NCI-H1694 (cell line): ENCODE data around the gene SPAG17.

ENCODE experiments used
- DNase-seq: peaks from one replicate; lab custom pipeline; 2025; lab: John Stamatoyannopoulos, UW

The SPAG17 gene

DNA sequence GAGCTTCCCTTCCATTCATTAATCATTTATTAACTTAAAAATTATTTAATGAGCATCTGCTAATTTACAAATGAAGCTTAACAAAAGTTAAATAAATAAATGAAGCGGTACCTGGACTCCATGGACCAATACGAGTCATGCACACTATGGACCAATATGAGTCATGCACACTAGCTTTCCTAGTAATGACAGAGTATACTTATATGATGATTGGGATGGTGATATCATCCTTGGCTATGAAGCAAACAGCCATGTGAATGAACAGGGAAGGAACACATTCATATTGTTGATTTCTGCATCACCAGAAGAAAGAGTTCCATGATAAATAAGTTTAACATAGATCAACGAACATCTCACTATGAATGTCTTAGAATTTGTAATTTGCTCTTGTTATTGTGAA lies 109.9 kb downstream of the SPAG17 start:
- DNase-seq, result no peak

DNA sequence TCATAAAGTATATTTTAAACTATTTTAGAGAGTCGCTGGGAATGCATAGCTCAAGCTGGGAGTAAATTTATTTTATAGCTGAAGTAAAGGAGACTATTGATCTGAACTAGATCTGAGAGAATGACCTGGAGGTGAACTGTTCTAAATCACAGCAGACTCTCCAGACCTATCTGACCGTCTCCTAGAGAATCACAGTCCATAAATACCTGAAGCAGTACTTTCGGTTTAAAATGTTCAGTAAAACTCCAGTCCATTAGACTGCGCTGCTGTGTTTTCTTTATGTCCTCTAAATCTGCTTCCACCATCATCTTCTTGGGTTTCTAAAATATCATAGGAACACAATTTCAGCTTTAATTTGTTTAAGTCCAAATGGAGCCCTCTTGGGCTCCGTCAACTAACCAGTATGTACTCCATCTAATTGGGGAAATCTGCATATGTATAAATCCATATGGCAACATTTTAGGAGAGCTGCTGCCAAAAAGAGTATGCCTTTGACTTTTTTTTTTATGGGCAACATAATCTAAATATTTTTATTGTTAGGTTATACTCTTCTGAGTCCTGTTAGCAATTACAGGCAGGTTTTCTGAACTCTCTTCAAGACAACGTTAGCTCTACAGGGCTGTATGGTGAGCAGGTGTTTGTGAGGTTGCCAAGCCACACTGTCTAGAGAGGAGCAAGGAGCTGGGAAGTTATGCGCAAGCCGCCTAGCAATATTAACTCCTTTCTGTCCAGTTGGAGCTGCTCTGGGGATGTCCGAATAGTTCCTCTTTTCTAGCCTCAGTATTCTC lies 111.2 kb downstream of the SPAG17 start:
- no peak for DNase-seq

DNA sequence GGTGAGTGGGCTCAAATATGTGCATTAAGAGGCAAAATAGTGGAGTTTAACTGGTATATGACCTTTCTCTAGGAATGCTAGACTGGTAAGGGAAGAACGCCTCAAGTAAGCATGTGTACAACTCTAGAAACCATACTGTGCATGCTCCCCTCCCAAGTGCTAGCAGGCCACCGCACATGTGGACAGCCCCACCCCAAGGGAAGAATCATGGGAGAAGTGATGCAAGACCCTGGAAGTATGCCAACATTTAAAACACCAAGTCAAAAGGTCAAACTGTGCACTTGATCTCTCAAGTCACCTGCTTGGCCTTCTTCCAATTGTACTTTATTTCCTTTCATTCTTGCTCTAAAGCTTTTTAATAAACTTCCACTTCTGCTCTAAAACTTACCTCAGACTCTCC lies 135.0 kb downstream of the SPAG17 start:
- no peak for DNase-seq

DNA sequence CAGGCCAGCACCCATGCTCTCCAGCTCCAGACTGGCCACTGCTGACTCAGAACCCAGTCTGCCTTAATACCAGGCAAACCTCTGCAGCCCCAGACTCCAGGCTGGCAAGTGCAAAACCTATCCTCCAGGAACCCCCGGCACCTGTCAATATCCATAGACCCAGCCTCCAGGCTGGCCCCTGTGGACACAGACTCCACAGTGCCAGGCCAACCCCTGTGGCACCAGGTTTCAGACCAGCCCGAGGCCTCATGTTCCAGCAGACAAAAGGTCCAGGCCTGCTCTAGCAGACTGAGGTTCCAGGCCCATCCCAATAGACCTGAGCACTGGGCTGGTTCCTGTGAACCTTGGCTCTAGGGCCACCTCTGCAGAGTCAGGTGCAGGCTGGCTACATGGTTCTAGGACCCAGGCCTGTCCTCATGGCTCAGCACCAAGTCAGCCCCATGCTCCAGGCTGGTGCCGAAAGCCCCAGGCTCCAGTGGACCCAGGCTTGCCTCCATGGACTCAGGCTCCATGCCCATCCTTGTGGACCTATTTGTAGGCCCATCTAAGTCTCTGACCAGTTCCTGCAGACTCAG lies 137.3 kb downstream of the SPAG17 start:
- DNase-seq, result no peak

DNA sequence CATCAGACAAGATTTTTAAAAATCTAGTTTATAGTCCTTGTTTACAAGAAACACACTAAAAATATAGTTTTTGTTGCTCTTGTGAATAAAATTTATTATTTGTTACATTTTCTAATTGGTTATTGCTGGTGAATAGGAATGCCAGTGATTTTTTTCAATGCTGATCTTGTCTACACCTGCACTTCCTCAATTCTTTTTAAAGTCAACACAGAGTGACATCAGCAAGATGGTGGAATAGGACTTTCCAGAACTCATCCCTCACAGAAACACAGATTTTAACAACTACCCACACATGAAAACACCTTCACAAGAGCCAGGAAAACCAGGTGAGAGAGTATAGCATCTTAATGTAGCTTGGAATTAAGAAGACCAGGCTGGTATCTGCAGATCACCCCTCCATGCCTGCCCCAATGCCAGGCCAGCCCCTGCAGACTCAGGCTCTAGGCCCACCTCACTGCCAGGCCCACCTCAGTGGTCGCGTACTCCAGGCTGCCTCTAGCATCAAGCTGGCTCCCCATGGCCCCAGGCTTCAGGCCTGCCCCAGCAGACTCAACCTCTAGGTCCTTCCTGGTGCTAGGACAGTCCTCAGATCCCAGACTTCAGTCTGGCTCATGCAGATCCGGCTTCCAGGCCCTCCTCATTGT lies 137.9 kb downstream of the SPAG17 start:
- DNase-seq, result no peak

DNA sequence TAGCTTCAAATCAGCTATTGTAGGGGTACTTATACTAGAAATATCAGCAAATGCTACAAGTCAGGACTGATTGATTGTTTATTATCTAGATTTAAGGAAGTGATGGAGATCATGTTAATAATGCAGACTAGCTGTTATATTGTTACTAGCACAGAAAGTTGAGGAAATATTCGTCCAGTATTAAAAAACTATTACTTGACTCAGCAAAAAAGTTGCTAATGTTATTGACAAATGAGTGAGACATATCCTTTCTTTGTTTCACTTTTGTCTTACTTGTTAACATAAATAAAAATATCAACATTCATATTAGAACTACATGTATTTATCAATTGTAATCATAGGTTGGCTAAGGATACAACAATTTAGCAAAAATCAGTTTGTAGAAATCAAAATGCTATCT lies 141.4 kb downstream of the SPAG17 start:
- DNase-seq, result no peak

DNA sequence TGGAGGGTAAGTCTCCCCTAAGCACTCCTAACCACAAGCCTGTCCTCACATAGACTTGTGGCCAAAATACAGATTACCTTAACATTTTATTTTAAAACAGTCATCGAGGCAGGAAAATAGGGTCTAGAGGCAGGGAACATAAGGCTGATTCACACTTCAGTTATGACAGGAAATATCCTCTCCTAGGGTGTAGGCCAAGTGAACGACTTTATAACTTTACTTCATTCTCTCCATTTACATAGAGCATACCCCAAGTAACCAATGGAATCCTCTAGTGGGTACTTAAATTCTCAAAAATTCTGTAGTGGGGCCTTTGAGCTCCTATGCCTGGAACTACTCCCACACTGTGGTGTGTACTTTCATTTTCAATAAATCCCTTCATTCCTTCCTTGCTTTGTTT lies 142.5 kb downstream of the SPAG17 start:
- no peak for DNase-seq

DNA sequence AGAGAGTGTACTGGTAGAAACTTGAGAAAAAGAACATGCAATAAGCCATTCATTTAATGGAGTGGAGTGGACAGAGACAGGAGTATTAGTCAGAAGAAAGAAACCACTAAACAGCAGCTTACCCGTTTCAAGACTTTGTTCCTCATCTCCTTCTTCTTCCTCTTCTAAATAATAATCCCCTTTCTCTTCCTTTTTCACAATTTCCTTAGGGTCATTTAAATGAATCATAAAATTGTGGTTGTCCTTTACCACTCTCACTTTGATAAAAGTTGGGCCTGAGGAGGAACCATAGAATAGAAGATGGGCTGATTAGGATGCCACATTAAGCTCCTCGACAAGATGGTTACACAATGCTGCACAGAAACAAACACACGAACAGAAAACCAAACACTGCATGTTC lies 145.9 kb downstream of the SPAG17 start:
- no peak for DNase-seq

DNA sequence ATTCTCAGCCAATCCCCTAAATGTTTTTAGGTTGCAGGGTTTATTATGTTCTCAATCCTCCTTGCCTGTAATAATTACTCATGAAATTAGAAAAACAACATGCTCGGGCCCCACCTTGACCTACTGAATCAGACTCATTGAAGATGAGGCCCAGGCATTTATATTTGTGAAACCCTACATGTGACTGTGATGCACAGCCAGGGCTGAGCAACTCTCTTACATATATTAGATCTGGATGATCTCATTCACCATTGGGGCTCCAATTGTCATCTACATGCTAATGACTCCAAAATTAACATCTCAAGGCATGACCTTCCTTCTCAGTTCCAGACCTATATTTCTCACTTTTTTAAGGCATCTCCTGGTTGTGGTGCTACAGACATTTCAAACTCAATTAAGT lies 152.1 kb downstream of the SPAG17 start:
- DNase-seq, result no peak

DNA sequence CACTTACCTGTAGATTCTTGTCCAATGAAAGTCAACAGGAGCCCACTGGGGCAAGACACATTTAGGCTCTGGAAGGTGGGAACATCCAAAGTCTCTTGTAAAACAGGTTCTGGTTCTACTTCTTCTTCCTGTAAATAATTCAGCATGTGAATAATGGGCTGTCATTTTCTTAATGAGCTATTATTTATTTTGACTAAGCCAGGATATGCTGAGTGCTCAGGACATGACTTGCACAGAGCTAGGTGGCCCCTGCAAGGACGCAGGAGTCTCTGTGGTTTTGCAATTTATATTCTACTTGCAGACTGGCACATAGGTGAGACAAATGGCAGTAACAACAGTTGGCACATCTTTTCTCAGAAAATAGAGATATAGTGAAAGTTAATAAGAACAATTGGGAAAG lies 156.8 kb downstream of the SPAG17 start:
- no peak for DNase-seq

DNA sequence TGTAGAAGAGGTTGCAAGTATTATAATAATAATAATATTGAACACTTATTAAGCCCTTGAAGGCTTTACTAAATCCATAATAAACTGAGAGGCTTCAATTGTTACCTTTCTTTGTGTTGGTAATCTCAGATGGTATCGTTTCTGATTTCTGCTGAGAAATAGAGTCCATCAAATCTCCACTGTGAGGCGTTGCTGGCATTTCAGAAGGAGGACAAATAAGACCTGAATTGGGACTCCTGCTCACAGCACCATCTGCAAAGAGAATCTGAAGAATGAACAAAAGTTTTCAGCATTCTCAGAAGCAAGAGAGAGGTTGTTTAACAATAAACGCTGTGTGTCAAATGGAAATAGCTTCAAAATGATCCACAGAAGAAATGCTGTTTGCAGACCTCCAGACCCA lies 161.8 kb downstream of the SPAG17 start:
- no peak for DNase-seq

DNA sequence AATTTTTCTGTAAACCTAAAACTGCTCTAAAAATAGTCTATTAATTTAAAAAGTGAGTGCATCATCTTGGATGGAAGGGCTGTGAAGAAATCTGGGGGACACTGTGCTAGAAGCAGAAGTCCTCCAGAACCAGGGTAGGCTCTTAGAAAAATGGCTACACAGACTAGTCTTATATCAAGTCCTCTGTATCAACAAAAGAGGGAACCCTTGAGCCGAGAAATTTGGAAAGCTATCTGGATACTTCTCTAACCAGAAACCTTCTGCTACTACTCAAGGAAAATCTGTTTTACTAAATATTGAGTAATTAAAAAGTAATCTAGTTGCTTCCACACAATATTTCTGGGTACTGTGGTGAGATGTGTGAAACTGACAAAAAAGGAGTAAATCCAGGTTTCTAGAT lies 163.4 kb downstream of the SPAG17 start:
- DNase-seq, result peak; percentile 1

DNA sequence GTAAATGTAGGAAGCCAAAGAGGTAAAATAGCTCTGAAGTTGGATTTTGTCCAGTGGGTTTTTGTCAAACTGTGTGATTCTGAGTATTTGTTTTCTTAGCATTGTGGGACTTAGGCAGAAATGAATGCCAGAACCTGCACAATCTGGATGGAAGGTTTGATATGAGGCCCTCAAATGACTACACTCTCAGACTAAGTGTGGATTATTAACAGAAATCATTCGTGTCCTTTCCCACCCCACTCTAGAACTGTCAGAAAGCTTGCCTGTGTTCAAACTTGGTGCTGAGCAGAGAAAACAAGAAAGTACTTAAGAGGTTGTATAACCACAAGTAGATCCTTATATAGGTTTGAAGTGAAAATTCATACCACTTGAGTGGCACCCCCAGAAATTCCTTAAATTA lies 167.0 kb downstream of the SPAG17 start:
- no peak for DNase-seq

DNA sequence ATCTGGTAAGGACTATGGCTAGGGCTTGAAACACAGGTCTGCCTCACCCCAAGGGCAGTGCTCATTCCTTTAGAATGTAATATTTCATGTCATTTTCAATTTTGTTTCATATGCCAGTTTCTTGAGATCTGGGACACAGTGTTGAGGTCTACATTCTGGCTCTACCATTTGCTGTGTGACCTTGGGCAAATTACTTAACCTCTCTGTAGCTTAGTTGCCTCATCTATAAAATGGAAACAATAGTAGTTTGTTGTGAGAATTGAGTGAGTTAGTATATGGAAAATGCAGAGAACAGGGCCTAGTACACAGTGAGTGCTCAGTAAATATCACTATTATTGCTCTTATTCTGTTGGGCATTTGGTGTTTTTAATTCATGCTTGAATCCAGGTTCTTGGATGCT lies 171.1 kb downstream of the SPAG17 start:
- no peak for DNase-seq

DNA sequence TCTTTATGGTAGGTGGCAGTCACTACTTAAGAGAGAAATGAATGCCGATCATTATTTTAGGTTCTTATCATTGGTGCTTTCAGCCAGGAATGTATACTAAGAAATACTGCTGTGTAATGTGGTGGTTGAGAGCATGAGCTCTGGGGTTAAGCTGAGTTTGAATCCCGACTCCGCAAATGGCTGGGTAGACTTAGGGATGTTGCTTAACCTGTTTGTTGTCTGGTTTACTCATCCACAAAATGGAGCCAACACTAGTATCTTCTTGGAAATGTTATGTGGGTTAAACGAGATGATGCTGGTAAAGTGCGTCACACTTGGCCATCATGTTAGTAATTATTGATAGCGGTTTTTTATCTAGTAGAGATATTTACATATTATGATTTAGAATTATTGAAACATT lies 171.7 kb downstream of the SPAG17 start:
- DNase-seq, result no peak

DNA sequence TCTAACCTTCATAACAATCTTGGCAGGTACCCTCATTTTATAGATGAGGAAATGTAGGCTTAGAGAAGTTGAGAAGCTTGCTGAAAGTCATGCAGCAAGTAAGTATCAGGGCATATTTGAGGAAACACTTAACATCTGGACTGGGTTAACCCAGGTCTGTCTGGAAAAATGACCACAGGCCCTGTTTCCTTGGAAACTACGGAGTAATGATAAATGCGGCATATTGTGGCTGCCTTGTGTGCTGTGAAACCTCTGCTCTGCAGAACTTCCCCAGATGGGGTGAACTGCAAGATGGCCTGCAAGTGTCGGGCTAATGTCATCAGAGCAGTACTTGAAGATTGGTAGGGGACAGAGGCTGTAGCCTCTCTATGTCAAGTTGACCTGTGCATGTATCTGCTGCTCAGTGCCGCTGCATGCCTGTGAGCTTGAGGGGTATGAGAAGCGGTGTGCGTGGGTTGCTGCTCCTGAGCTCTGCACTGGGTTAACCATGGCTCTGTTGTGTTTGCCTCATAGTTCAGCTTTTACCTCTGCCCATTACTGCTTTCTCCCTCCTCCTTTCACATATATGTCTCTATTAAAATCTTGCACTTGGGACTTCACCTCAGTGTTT lies 172.4 kb downstream of the SPAG17 start:
- DNase-seq, result no peak

DNA sequence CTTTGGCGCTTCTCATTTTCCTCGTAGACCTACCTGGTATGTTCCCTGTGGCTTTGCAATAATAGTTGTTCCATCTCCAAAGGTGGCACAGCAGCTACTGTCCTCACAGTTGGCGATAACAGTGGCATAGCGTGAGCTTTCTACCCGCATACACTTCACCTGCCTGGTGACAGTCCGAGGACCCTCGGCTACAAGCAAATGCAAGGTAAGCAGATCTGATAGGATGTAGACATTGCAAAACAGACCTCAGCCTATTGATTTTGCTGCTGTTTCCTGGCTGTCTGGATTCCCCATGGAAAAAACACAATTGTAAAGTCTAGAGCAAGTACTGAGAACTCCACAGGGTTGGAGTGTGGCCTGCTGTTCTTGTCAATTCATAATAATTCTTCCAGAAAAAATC lies 177.0 kb downstream of the SPAG17 start:
- no peak for DNase-seq

DNA sequence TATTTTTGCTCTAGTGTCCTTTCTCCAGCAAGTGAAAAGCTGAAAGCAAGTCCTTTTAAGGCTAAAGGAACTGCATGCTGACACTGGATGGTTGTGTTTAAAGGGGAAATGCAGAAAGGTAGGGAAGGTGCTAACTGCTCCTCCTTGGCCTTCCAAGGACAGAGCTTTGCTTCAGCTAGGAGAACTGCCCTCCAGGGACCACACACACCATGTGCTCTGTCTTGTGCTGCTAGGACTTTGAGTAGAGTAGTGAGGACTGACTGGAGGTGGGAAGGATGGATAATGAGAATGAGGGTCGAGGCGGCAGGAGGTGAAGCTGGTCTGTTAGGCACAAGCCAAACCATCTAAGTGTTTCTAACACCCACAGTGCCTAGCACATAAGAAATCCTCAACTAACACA lies 177.6 kb downstream of the SPAG17 start:
- DNase-seq, result no peak

DNA sequence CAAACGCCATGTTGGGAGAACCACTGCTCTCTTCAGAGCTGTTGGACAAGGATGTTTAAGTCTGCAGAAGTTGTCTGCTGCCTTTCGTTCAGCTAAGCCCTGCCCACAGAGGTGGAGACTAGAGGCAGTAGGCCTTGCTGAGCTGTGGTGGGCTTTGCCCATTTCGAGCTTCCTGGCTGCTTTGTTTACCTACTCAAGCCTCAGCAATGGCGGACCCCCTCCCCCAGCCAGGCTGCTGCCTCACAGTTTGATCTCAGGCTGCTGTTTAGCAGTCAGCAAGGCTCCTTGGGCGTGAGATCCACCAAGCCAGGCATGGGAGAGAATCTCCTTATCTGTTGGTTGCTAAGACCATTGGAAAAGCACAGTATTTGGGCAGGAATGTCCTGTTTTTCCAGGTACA lies 180.7 kb downstream of the SPAG17 start:
- DNase-seq, result no peak

DNA sequence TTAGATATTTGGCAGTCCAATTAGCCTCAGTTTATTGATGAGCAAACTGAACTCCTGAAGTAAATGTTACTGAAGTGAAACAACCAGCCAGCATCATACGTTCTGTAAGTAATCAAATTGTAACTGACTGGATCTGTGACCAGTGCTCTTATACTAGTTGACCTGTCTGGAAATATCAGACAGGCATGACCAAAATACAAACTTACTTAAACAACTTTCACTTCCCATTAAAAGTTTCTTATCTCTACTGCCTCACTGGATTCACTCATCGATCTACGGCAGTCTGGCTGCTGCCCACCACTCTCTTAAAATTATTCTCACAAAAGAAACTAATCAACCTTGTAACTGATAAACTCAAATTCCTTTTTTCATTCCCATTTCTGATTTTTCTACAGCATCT lies 199.1 kb downstream of the SPAG17 start:
- DNase-seq, result no peak

DNA sequence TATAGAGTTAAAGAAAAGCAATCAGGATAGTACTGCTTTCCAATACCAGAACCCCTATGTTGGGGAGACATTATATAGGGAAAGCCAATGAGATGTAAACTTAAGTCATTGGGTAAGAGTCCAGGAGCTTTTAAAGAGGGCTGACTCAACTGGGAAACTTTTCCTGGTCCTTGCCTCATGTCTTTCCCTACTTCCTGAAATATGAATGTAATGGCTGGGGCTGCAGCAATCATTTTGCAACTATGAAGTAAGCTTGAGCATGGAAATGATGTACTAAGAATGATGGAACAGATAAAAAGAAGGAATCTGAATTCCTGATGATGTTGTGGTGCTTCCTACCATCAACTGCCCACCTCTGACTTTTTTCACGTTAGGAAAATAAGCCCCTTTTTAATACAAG lies 199.8 kb downstream of the SPAG17 start:
- no peak for DNase-seq

DNA sequence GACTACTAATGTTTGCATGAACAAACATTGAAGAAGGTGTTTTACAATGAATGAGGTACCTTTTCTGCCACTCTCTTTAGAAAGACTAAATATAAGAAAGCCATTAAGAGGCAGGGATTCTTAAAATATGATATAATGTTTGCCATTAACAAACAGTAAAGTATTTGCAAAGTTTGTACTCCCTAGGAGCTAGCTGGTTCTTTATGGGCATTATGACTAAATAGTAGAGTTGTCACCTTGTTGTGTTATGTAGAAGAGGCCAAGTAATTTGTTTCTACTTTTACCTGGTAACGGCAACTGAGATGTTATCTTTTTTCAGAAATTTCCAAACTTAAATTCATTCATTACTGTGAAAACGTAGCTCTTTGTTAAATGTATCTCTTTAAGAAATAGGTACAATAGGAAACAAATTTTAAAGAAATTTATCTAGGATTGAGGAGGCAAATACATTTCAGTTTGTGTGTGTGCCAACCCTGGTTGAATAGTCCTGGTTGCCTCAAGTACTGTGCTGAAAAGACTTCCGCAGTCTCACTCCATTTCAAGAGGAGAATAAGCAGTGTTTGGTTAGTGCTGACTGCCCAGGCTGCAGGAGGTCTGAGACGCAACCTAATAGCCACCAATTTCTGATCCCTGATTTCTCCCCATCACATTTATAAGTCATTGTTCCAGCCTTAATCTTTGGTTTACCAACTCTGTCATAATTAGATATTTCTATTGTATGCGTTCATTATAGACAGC lies 203.4 kb downstream of the SPAG17 start:
- DNase-seq, result no peak

DNA sequence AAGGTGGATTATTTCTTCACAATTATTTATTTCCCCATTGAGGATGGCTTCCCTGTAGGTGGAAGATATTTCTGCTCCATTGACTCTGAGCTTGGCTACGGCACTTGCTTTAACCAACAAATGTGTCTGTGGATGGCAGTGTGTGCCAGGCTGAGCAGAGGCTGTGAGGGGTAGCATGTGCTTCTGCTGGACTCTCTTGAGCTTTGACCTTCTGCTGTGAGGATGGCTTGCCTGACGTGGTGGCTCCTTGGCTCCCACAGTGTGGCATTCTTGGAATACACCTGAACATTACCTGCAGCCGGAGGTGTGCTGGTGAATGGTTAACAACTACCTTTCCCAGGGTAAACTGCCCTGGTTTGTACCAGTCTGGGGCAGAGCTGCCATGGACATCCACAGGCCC lies 208.6 kb downstream of the SPAG17 start:
- no peak for DNase-seq
